ENCODE measurements around the gene DPP3.

- TF ChIP-seq CTCF (IDR thresholded peaks at IDR 0.05) (0 out of 3 replicates have a peak, but pooled peaks have one; percentile 9), POLR2A (IDR thresholded peaks at IDR 0.05; ENCODE audit: low read length) (peak; percentile 6; the same call in 1 of the 2 replicates), SMC3 (IDR thresholded peaks at IDR 0.05) (no peak), CBX8 (IDR thresholded peaks at IDR 0.05) (no peak), BHLHE40 (IDR thresholded peaks at IDR 0.05; ENCODE audit: low read depth, low read length) (no peak), EP300 (IDR thresholded peaks at IDR 0.05) (no peak), RFX5 (IDR thresholded peaks at IDR 0.05) (no peak), MAZ (IDR thresholded peaks at IDR 0.05; ENCODE audit: borderline replicate concordance, low read depth, low read length) (no peak), CEBPB (IDR thresholded peaks at IDR 0.05) (no peak)
- TF ChIP-seq, protein P1, sequence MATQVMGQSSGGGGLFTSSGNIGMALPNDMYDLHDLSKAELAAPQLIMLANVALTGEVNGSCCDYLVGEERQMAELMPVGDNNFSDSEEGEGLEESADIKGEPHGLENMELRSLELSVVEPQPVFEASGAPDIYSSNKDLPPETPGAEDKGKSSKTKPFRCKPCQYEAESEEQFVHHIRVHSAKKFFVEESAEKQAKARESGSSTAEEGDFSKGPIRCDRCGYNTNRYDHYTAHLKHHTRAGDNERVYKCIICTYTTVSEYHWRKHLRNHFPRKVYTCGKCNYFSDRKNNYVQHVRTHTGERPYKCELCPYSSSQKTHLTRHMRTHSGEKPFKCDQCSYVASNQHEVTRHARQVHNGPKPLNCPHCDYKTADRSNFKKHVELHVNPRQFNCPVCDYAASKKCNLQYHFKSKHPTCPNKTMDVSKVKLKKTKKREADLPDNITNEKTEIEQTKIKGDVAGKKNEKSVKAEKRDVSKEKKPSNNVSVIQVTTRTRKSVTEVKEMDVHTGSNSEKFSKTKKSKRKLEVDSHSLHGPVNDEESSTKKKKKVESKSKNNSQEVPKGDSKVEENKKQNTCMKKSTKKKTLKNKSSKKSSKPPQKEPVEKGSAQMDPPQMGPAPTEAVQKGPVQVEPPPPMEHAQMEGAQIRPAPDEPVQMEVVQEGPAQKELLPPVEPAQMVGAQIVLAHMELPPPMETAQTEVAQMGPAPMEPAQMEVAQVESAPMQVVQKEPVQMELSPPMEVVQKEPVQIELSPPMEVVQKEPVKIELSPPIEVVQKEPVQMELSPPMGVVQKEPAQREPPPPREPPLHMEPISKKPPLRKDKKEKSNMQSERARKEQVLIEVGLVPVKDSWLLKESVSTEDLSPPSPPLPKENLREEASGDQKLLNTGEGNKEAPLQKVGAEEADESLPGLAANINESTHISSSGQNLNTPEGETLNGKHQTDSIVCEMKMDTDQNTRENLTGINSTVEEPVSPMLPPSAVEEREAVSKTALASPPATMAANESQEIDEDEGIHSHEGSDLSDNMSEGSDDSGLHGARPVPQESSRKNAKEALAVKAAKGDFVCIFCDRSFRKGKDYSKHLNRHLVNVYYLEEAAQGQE (IDR thresholded peaks at IDR 0.05): no peak
These were observed 13.1 kb upstream of the DPP3 start for GRCh38 chr11:66467034-66467659.

All from A549 (cell line).